ENCODE results near the gene KIF17. TPM values are rescaled to one million over a fixed set of nuclear protein-coding genes. Genes with fewer than 3 reads are reported as not detected.
"Not testable (repeated sequence)": the region's sequence is repeated elsewhere in the genome, so short reads cannot be mapped to it uniquely, and the experiment has no call there.

Gene KIF17
- total RNA-seq, 4 donors from 2014 or later: 0.80 to 10.3 (median 2.2) TPM

DNA sequence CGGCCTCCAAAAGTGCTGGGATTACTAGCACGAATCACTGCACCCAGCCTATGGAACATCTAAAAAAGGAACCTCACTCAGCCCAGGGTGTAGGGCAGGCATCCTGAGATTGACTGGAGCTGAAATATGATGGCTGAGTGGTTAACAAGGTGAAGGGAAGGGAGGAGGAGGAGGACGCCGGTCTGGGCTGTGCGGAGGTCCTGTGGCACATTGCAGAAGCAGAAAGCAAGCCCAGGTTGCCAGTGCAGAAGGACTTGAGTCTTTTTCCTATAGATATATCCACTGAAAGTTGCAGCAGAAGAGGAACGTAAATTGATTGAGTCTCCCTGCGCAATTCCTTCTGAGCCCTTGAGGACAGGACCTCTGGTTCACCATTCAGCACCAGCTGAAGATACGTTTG lies 1.5 kb upstream of the KIF17 start:
- H3K36me3 ChIP-seq: no peaks in the 10 kb centered on the region
- H3K4me1 ChIP-seq: peaks cover 0 to 8% (median 6%) of the 10 kb centered on the region in 4 donors
- H3K4me3 ChIP-seq: no peak overlapping the region
- DNase-seq: peak in 1 of 3 donors; percentile 34
- peaks cover 0 to 14% of the 10 kb centered on the region in 2 donors for H3K27me3 ChIP-seq
- no peaks in the 10 kb centered on the region for H3K9me3 ChIP-seq
- H3K27ac ChIP-seq: no peak overlapping the region
- TF ChIP-seq, protein P1, sequence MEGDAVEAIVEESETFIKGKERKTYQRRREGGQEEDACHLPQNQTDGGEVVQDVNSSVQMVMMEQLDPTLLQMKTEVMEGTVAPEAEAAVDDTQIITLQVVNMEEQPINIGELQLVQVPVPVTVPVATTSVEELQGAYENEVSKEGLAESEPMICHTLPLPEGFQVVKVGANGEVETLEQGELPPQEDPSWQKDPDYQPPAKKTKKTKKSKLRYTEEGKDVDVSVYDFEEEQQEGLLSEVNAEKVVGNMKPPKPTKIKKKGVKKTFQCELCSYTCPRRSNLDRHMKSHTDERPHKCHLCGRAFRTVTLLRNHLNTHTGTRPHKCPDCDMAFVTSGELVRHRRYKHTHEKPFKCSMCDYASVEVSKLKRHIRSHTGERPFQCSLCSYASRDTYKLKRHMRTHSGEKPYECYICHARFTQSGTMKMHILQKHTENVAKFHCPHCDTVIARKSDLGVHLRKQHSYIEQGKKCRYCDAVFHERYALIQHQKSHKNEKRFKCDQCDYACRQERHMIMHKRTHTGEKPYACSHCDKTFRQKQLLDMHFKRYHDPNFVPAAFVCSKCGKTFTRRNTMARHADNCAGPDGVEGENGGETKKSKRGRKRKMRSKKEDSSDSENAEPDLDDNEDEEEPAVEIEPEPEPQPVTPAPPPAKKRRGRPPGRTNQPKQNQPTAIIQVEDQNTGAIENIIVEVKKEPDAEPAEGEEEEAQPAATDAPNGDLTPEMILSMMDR (IDR thresholded peaks at IDR 0.05): no peak
- no peak for TF ChIP-seq POLR2A (IDR thresholded peaks at IDR 0.05)

DNA sequence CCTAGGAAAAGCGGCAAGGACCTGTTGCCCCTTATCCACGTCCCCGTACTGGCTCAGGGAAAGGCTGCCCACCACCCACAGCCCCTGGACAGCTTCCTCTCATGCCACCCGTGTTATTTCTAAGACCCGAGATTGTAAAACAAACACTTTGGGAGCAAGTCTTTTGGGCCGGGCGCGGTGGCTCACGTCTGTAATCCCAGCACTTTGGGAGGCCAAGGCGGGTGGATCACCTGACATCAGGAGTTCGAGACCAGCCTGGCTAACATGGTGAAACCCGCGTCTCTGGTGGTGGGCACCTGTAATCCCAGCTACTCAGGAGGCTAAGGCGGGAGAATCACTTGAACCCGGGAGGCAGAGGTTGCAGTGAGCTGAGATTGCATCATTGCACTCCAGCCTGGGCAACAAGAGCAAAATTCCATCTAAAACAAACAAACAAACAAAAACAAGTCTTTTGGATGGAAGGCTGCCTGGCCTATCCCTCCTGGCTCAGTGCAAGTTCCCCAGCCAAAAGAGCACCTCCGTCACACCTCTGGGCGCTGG lies 606 bp upstream of the KIF17 start:
- H3K4me3 ChIP-seq: peak overlapping the region in 2 of 4 donors; percentile 52 to 56

DNA sequence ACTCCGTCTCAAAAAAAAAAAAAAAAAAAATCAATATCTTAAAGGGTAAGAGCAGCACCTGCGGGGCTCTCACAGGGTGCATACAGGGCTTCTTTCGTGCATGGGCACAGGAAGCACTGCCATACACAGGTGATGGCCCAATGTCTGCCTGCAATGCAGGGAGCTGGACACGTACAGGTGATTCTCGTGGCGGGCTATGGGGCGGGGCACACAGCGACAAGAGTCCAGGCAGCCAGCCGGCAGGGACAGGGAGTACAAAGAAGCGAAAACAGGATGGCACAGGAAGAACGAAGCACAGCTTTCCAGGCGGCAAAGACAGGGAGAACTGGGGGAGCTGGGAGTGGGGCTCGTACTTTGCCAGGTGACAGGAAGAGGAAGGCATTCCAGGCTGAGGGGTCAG lies 1.6 kb downstream of the KIF17 start:
- TF ChIP-seq, protein P1 (IDR thresholded peaks at IDR 0.05): no peak
- no peak for TF ChIP-seq POLR2A (IDR thresholded peaks at IDR 0.05)
- DNase-seq: peak in 1 of 3 donors; percentile 56

More for the DNA sequence above, 606 bp upstream of the KIF17 start:
- H3K27me3 ChIP-seq: peaks cover 0 to 14% of the 10 kb centered on the region in 2 donors
- H3K9me3 ChIP-seq, H3K27ac ChIP-seq, H3K4me1 ChIP-seq, H3K36me3 ChIP-seq: not testable (repeated sequence)
- DNase-seq: peak in 1 of 3 donors; percentile 23

DNA sequence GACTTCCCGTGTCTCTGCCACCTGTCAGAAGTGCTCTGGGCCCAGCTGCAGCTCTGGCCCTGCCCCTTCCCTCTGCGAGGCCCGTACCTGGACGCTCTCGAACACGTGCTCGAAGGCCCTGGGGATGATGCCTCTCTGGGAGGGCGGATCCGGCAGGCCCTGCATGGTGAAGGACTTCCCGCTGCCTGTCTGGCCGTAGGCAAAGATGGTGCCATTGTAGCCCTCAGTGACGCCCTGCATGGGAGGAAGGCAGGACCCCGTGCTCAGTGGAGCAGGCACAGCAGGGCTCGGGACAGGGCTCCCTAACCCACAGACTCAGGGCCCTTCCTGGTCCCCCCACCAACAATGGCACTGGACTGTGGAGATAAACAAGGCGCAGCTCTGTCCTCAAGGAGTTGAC lies 2.4 kb downstream of the KIF17 start:
- DNase-seq: no peak
- no peaks in the 10 kb centered on the region for H3K36me3 ChIP-seq
- H3K9me3 ChIP-seq: no peaks in the 10 kb centered on the region
- H3K27me3 ChIP-seq: peaks cover 0 to 14% of the 10 kb centered on the region in 2 donors
- H3K4me3 ChIP-seq: no peak overlapping the region
- TF ChIP-seq, protein P1 (IDR thresholded peaks at IDR 0.05): no peak
- TF ChIP-seq POLR2A (IDR thresholded peaks at IDR 0.05): no peak
- H3K27ac ChIP-seq: no peak overlapping the region
- peaks cover 0 to 8% (median 6%) of the 10 kb centered on the region in 4 donors for H3K4me1 ChIP-seq

More for the DNA sequence above, 1.6 kb downstream of the KIF17 start:
- H3K36me3 ChIP-seq: no peaks in the 10 kb centered on the region
- no peak overlapping the region for H3K27ac ChIP-seq
- peaks cover 0 to 14% of the 10 kb centered on the region in 2 donors for H3K27me3 ChIP-seq
- no peaks in the 10 kb centered on the region for H3K9me3 ChIP-seq
- no peak overlapping the region for H3K4me3 ChIP-seq
- peaks cover 0 to 8% (median 6%) of the 10 kb centered on the region in 4 donors for H3K4me1 ChIP-seq

DNA sequence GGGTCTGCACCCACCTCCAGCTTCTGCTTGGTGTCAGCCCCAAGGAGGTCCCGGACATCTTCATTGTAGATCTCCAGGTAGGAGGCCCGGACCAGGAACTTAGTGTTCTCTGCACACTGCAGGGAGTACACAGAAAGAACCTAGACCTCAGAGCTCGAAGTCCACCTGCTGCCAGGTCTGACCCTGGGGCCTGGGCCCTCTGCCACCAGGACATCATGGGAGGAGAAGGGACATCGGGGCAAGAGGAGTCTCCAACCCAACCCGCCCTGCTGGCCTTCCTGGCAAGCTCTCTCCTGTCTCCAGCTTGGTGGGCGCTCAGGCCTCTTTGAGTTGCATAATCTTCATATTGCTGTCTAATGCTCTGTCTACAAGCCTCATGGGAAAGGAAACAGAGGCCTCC lies 4.4 kb downstream of the KIF17 start:
- Histone ChIP-seq H3K27me3 (peaks cover 0 to 14% of the 10 kb centered on the region in 2 donors), H3K36me3 (no peaks in the 10 kb centered on the region), H3K4me3 (no peak overlapping the region), H3K4me1 (peaks cover 0 to 8% (median 6%) of the 10 kb centered on the region in 4 donors), H3K9me3 (no peaks in the 10 kb centered on the region), H3K27ac (no peak overlapping the region)
- TF ChIP-seq POLR2A (IDR thresholded peaks at IDR 0.05): no peak
- TF ChIP-seq, protein P1 (IDR thresholded peaks at IDR 0.05): no peak
- peak in 1 of 3 donors; percentile 63 for DNase-seq

DNA sequence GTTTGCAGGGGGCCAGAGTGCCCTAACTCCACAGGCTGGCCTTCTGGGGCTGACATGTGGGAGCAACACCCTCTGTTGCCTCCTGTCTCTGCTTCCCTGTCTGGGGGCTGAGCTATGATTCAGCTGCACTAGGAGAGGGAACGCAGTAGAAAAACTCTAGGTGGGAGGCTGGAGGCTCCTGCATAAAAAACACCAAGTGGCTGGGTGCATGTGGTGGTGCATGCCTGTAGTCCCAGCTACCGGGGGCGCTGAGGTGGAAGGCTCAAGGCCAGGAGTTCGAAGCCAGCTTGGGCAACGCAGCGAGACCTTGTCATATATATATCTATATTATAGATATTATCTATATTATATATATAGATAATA lies 5.6 kb downstream of the KIF17 start:
- Histone ChIP-seq H3K36me3 (no peaks in the 10 kb centered on the region), H3K4me3 (no peak overlapping the region), H3K4me1 (peaks cover 0 to 5% (median 2%) of the 10 kb centered on the region in 4 donors), H3K9me3 (no peaks in the 10 kb centered on the region), H3K27ac (no peak overlapping the region), H3K27me3 (peaks cover 0 to 11% of the 10 kb centered on the region in 2 donors)
- no peak for DNase-seq
- no peak for TF ChIP-seq POLR2A (IDR thresholded peaks at IDR 0.05)
- TF ChIP-seq, protein P1 (IDR thresholded peaks at IDR 0.05): no peak

Data from Peyer's patch (tissue), 4 donors.